ENCODE data around the gene SORD. TPM values are rescaled to one million over a fixed set of nuclear protein-coding genes. Genes with fewer than 3 reads are reported as not detected.

The SORD gene
- total RNA-seq, 1 experiment from 2014 or later = 116 TPM

DNA sequence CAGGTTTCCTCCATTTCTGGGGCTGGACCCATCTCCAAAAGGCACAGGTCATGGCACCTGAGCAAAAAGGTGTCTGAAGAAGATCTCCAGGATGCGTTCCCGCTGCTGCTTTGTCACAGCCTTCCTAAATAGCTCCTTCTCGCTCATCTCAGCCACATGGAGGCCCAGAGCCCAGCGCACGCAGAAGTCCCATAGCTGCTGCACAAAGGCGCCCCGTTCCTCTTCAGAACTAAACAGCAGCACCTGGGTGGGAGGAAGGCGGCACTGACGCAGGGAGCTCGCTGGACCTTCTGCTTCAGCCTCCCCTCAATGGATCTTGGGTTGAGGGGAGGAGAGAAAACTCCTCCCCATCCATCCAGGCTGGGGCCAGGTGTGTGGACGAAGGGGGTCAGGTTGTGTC lies 82.6 kb downstream of the SORD start:
- intact Hi-C loops (cut with micrococcal nuclease) = no loop called here
- no peak overlapping the region for H3K27ac ChIP-seq (ENCODE audit: low read depth, low read length)
- no peaks in the 10 kb centered on the region for H3K27me3 ChIP-seq (ENCODE audit: insufficient read depth, low read length)
- ChIA-PET CTCF (interaction anchor here (2.3 kb wide), 1 partner anchor 13 kb away, joined by 16 read pairs; no protein-coding TSS in a partner anchor), RAD21 (ENCODE audit: low non-redundant PET in 1 of 2, low total read pairs in 2 of 2, uncharacterized antibody in 2 of 2, unreplicated experiment in 2 of 2) (no interaction called here), POLR2A (no interaction called here)
- H3K36me3 ChIP-seq (ENCODE audit: control insufficient read depth in 1 of 2, insufficient read depth in 2 of 2, low read length in 2 of 2) = no peaks in the 10 kb centered on the region
- ATAC-seq = no peak
- no peak for DNase-seq (ENCODE audit: low read depth, low spot score)
- H4K20me1 ChIP-seq (ENCODE audit: insufficient read depth) = no peaks in the 10 kb centered on the region
- no peaks in the 10 kb centered on the region for H3K9me2 ChIP-seq (ENCODE audit: insufficient read depth)
- no peak overlapping the region for H3K4me2 ChIP-seq (ENCODE audit: low read length)
- no peaks in the 10 kb centered on the region for H3K9me3 ChIP-seq (ENCODE audit: control insufficient read depth in 1 of 2, insufficient read depth in 1 of 2, low read depth in 1 of 2, low read length in 2 of 2)
- no peaks in the 10 kb centered on the region for H3K79me2 ChIP-seq (ENCODE audit: insufficient read depth, low read length)
- no peak overlapping the region for H2AFZ ChIP-seq (ENCODE audit: low read depth, low read length, poor library complexity, severe bottlenecking)
- no TSS peak for BruUV-seq (replicated peaks)
- TF ChIP-seq, protein P1, sequence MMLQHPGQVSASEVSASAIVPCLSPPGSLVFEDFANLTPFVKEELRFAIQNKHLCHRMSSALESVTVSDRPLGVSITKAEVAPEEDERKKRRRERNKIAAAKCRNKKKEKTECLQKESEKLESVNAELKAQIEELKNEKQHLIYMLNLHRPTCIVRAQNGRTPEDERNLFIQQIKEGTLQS (IDR thresholded peaks at IDR 0.05) = no peak
- no peak for TF ChIP-seq POLR2AphosphoS5 (IDR thresholded peaks at IDR 0.05; ENCODE audit: low read depth, low read length)
- TF ChIP-seq CBX3 (IDR thresholded peaks at IDR 0.05; ENCODE audit: low read depth) = no peak
- TF ChIP-seq CEBPB (IDR thresholded peaks at IDR 0.05; ENCODE audit: low read depth) = no peak
- no peak for TF ChIP-seq ZFX (IDR thresholded peaks at IDR 0.05)
- TF ChIP-seq YY1 (IDR thresholded peaks at IDR 0.05; ENCODE audit: extremely low read depth, insufficient replicate concordance, low read depth, low read length) = no peak
- TF ChIP-seq ZNF274 (IDR thresholded peaks at IDR 0.05; ENCODE audit: low read depth, low read length) = no peak
- TF ChIP-seq FOSL1 (IDR thresholded peaks at IDR 0.05; ENCODE audit: low read depth) = no peak
- TF ChIP-seq, protein P2, sequence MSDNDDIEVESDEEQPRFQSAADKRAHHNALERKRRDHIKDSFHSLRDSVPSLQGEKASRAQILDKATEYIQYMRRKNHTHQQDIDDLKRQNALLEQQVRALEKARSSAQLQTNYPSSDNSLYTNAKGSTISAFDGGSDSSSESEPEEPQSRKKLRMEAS (IDR thresholded peaks at IDR 0.05) = no peak
- no peak for TF ChIP-seq TCF7L2 (IDR thresholded peaks at IDR 0.05; ENCODE audit: borderline replicate concordance, extremely low read depth, insufficient read depth, insufficient read length)
- TF ChIP-seq, protein P3, sequence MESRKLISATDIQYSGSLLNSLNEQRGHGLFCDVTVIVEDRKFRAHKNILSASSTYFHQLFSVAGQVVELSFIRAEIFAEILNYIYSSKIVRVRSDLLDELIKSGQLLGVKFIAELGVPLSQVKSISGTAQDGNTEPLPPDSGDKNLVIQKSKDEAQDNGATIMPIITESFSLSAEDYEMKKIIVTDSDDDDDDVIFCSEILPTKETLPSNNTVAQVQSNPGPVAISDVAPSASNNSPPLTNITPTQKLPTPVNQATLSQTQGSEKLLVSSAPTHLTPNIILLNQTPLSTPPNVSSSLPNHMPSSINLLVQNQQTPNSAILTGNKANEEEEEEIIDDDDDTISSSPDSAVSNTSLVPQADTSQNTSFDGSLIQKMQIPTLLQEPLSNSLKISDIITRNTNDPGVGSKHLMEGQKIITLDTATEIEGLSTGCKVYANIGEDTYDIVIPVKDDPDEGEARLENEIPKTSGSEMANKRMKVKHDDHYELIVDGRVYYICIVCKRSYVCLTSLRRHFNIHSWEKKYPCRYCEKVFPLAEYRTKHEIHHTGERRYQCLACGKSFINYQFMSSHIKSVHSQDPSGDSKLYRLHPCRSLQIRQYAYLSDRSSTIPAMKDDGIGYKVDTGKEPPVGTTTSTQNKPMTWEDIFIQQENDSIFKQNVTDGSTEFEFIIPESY (IDR thresholded peaks at IDR 0.05; ENCODE audit: extremely low read depth, insufficient replicate concordance, low read length) = no peak
- no peak for TF ChIP-seq EGR1 (IDR thresholded peaks at IDR 0.05; ENCODE audit: low read depth)
- no peak for TF ChIP-seq SIN3A (IDR thresholded peaks at IDR 0.05; ENCODE audit: low read depth)
- no peak for TF ChIP-seq EZH2phosphoT487 (IDR thresholded peaks at IDR 0.05; ENCODE audit: borderline replicate concordance)
- no peak for TF ChIP-seq EZH2 (IDR thresholded peaks at IDR 0.05)
- no peak for TF ChIP-seq ELF1 (IDR thresholded peaks at IDR 0.05; ENCODE audit: borderline replicate concordance, low read depth)
- TF ChIP-seq SRF (IDR thresholded peaks at IDR 0.05; ENCODE audit: low read depth) = no peak
- TF ChIP-seq, protein P4, sequence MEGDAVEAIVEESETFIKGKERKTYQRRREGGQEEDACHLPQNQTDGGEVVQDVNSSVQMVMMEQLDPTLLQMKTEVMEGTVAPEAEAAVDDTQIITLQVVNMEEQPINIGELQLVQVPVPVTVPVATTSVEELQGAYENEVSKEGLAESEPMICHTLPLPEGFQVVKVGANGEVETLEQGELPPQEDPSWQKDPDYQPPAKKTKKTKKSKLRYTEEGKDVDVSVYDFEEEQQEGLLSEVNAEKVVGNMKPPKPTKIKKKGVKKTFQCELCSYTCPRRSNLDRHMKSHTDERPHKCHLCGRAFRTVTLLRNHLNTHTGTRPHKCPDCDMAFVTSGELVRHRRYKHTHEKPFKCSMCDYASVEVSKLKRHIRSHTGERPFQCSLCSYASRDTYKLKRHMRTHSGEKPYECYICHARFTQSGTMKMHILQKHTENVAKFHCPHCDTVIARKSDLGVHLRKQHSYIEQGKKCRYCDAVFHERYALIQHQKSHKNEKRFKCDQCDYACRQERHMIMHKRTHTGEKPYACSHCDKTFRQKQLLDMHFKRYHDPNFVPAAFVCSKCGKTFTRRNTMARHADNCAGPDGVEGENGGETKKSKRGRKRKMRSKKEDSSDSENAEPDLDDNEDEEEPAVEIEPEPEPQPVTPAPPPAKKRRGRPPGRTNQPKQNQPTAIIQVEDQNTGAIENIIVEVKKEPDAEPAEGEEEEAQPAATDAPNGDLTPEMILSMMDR (IDR thresholded peaks at IDR 0.05 in 2 of 3, conservative IDR thresholded peaks at IDR 0.05 in 1 of 3; ENCODE audit: borderline replicate concordance in 1 of 3, insufficient read depth in 1 of 3, low read depth in 2 of 3, low read length in 2 of 3) = no peak
- no peak for TF ChIP-seq JUND (IDR thresholded peaks at IDR 0.05)
- TF ChIP-seq SP1 (IDR thresholded peaks at IDR 0.05; ENCODE audit: low read depth) = no peak
- H3K4me1 ChIP-seq (ENCODE audit: control insufficient read depth in 1 of 2, insufficient read depth in 2 of 2, low read length in 2 of 2) = no peaks in the 10 kb centered on the region
- H3K4me3 ChIP-seq (replicated peaks in 1 of 2; ENCODE audit: low read depth in 1 of 2, low read length in 2 of 2) = no peak overlapping the region
- H3K9ac ChIP-seq (ENCODE audit: low read length) = no peak overlapping the region

All from HCT116 (cell line).